Keratinocyte (primary cell): ENCODE measurements around the gene PCSK6. TPM values are rescaled to one million over a fixed set of nuclear protein-coding genes. Genes with fewer than 3 reads are reported as not detected.
"Not testable (repeated sequence)": the region's sequence is repeated elsewhere in the genome, so short reads cannot be mapped to it uniquely, and the experiment has no call there.

Experiments used
- DNase-seq: peaks from one replicate; pipeline ENCODE4 v3.0.0-alpha.2; 2011; ENCODE audit warnings: low read depth, missing footprints, low spot score
- FAIRE-seq: peaks from 2 replicates; lab custom pipeline; 2011; peaks lifted over from hg19 to GRCh38; lab: Jason Lieb, UNC
- H2AFZ ChIP-seq: 2 replicates; pipeline ENCODE4 v1.6.0; 2012; ENCODE audit warnings: low read length, control low read depth, inconsistent platforms; ENCODE audit not compliant: control insufficient read depth
- H3K27ac ChIP-seq: 2 replicates; pipeline ENCODE4 v1.5.1; 2011; ENCODE audit warnings: low read length; ENCODE audit not compliant: control insufficient read depth, insufficient read depth
- H3K27me3 ChIP-seq: 3 replicates; pipeline ENCODE4 v1.6.0; 2011; ENCODE audit warnings: low read length; ENCODE audit not compliant: control insufficient read depth, insufficient read depth; ENCODE audit errors: extremely low read depth
- H3K36me3 ChIP-seq, 2 experiments: 2 replicates in 1 of 2; 3 replicates in 1 of 2; pipeline ENCODE4 v1.5.1; 2011; ENCODE audit warnings: low read length in 2 of 2, mild to moderate bottlenecking in 1 of 2; ENCODE audit not compliant: control insufficient read depth in 2 of 2, insufficient read depth in 2 of 2; ENCODE audit errors: extremely low read depth in 1 of 2
- H3K4me1 ChIP-seq: 3 replicates; pipeline ENCODE4 v1.5.1; 2011; ENCODE audit warnings: low read length; ENCODE audit not compliant: control insufficient read depth, insufficient read depth; ENCODE audit errors: extremely low read depth
- H3K4me2 ChIP-seq: 3 replicates; pipeline ENCODE4 v1.6.0; 2011; ENCODE audit warnings: low read depth, low read length; ENCODE audit not compliant: control insufficient read depth, insufficient read depth; ENCODE audit errors: extremely low read depth
- H3K4me3 ChIP-seq, 3 experiments: fragments of 200-600 bp in 1 of 3; sonication (generic) in 1 of 3; 2 replicates in 2 of 3; 3 replicates in 1 of 3; pipeline ENCODE4 v1.5.1; 2011 to 2016; ENCODE audit warnings: low read length in 3 of 3, mild to moderate bottlenecking in 3 of 3, control low read depth in 2 of 3, inconsistent platforms in 1 of 3, low read depth in 1 of 3, mixed read lengths in 1 of 3, mixed run types in 1 of 3, moderate library complexity in 1 of 3; ENCODE audit not compliant: control insufficient read depth in 2 of 3, insufficient read depth in 2 of 3; ENCODE audit errors: extremely low read depth in 1 of 3
- H3K79me2 ChIP-seq: 2 replicates; pipeline ENCODE4 v1.6.0; 2012; ENCODE audit warnings: low read length; ENCODE audit not compliant: control insufficient read depth, insufficient read depth
- H3K9ac ChIP-seq: 3 replicates; pipeline ENCODE4 v1.6.0; 2011; ENCODE audit warnings: low read length; ENCODE audit not compliant: control insufficient read depth, insufficient read depth; ENCODE audit errors: extremely low read depth
- H3K9me1 ChIP-seq: 3 replicates; pipeline ENCODE4 v1.6.0; 2011; ENCODE audit warnings: low read length; ENCODE audit not compliant: control insufficient read depth, insufficient read depth; ENCODE audit errors: extremely low read depth
- H3K9me3 ChIP-seq: 2 replicates; pipeline ENCODE4 v1.5.1; 2012; ENCODE audit warnings: low read depth, low read length; ENCODE audit not compliant: control insufficient read depth
- H4K20me1 ChIP-seq: 3 replicates; pipeline ENCODE4 v1.6.0; 2011; ENCODE audit warnings: low read length; ENCODE audit not compliant: control insufficient read depth, insufficient read depth; ENCODE audit errors: extremely low read depth
- CTCF ChIP-seq, 3 experiments: IDR thresholded peaks in 1 of 3; conservative IDR thresholded peaks in 1 of 3; optimal IDR thresholded peaks in 1 of 3; 2 replicates in 2 of 3; 3 replicates in 1 of 3; pipeline versions ENCODE3 to v1.5.1; 2011; ENCODE audit warnings: low read length in 3 of 3, mild to moderate bottlenecking in 3 of 3, moderate library complexity in 2 of 3, control low read depth in 1 of 3, inconsistent platforms in 1 of 3; ENCODE audit not compliant: insufficient read depth in 2 of 3; ENCODE audit errors: extremely low read depth in 1 of 3
- EZH2 ChIP-seq: IDR thresholded peaks from one replicate; pipeline ENCODE4 v1.6.1; 2012; ENCODE audit warnings: inconsistent platforms, mild to moderate bottlenecking, low read length, moderate library complexity
- dilution Hi-C: fragments of 300-500 bp; cut with MboI; formaldehyde crosslinking; loops from one replicate; pipeline ENCODE4 v1.7.0; 2020; ENCODE audit warnings: low sequenced_read_pairs; ENCODE audit not compliant: extremely low pct_ligation_motif_present
- polyA plus RNA-seq, 5 experiments: library from polyadenylated mRNA; depleted of rRNA in 3 of 5; stranded (reverse) in 3 of 5; stranded (forward) in 1 of 5; unstranded in 1 of 5; fragments of >200 nt; gene quantifications; 1 replicate in 1 of 5; 2 replicates in 3 of 5; 3 replicates in 1 of 5; pipeline versions ENCODE4 v1.2.1 to v1.2.3, GENCODE V29; 2011 to 2012; ENCODE audit warnings: missing spikeins in 2 of 5, low read depth in 1 of 5, low replicate concordance in 1 of 5

Gene PCSK6
- polyA plus RNA-seq, 1 donor (not counting 4 experiments of a cell fraction or from before 2014, with no cell fraction given) = 3.1 TPM

- Histone ChIP-seq H3K4me2 (no peak overlapping the region), H3K27me3 (no peaks in the 10 kb centered on the region), H3K9ac (no peak overlapping the region), H3K9me3 (no peaks in the 10 kb centered on the region), H4K20me1 (no peaks in the 10 kb centered on the region), H3K9me1 (no peaks in the 10 kb centered on the region), H3K79me2 (no peaks in the 10 kb centered on the region), H3K27ac (no peak overlapping the region), H2AFZ (no peak overlapping the region), H3K4me3 (no peak overlapping the region), H3K36me3 (no peaks in the 10 kb centered on the region), H3K4me1 (no peaks in the 10 kb centered on the region)
- no peak for DNase-seq
- TF ChIP-seq CTCF (optimal IDR thresholded peaks at IDR 0.05 in 1 of 3, IDR thresholded peaks at IDR 0.05 in 1 of 3, conservative IDR thresholded peaks at IDR 0.05 in 1 of 3; ENCODE audit: extremely low read depth in 1 of 3, insufficient read depth in 2 of 3, low read length in 3 of 3) (no peak), EZH2 (no peak)
- dilution Hi-C loops = no loop called here
- FAIRE-seq = no peak
Observed at GRCh38 chr15:101424984-101425383, 64.5 kb downstream of the PCSK6 start.

- no peaks in the 10 kb centered on the region for H3K4me1 ChIP-seq
- H3K4me2 ChIP-seq = no peak overlapping the region
- no peak overlapping the region for H3K4me3 ChIP-seq
- no peak overlapping the region for H3K9ac ChIP-seq
- H3K9me1 ChIP-seq = no peaks in the 10 kb centered on the region
- no peak for FAIRE-seq
- no peaks in the 10 kb centered on the region for H3K9me3 ChIP-seq
- no peak for DNase-seq
- H3K27ac ChIP-seq = no peak overlapping the region
- H3K79me2 ChIP-seq = no peaks in the 10 kb centered on the region
- H4K20me1 ChIP-seq = no peaks in the 10 kb centered on the region
- dilution Hi-C loops = no loop called here
- no peaks in the 10 kb centered on the region for H3K36me3 ChIP-seq
- no peaks in the 10 kb centered on the region for H3K27me3 ChIP-seq
- H2AFZ ChIP-seq = no peak overlapping the region
- TF ChIP-seq CTCF (optimal IDR thresholded peaks at IDR 0.05 in 1 of 3, IDR thresholded peaks at IDR 0.05 in 1 of 3, conservative IDR thresholded peaks at IDR 0.05 in 1 of 3; ENCODE audit: extremely low read depth in 1 of 3, insufficient read depth in 2 of 3, low read length in 3 of 3) (no peak), EZH2 (no peak)
Observed at GRCh38 chr15:101420232-101420631, 69.3 kb downstream of the PCSK6 start.

- H3K4me1 ChIP-seq, H3K36me3 ChIP-seq, H3K27me3 ChIP-seq, H3K4me3 ChIP-seq, H2AFZ ChIP-seq, H3K9me1 ChIP-seq, H3K9me3 ChIP-seq, DNase-seq, H3K27ac ChIP-seq, H3K9ac ChIP-seq, H3K79me2 ChIP-seq, H3K4me2 ChIP-seq, H4K20me1 ChIP-seq, dilution Hi-C loops, FAIRE-seq: not testable (repeated sequence)
Observed at GRCh38 chr15:101416475-101416874, 73.0 kb downstream of the PCSK6 start.
